Measurements from ENCODE around the gene LBP.

DNA sequence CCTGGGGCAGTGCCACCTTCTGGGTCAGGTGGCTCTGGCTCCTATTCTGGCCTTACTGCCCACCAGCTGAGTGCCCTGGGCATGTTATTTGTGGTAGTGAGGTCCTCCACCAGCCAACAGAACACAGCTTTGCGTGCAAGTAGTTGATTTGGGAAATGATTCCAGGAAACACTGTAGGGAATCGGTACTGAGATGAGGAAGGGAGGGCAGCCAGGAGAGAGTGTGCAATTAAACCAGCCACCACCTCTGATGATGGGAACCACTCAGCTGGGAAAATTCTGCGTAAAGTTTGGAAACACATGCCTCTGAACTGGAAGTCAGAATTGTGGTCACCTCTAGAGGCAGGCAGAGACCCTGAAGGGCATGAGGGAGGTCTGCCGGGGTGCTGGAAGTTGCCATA, 459 bp downstream of the LBP start:
- TF ChIP-seq CTCF (IDR thresholded peaks at IDR 0.05), result no peak
- TF ChIP-seq POLR2A (IDR thresholded peaks at IDR 0.05), result no peak
